Bronchial epithelial cell (primary cell): ENCODE data around the gene TNFAIP8L1. TPM values are rescaled to one million over a fixed set of nuclear protein-coding genes. Genes with fewer than 3 reads are reported as not detected.

Source experiments
- DNase-seq: peaks from one replicate; pipeline ENCODE4 v3.0.0-alpha.2; 2010; ENCODE audit warnings: low read depth
- FAIRE-seq: peaks from 2 replicates; lab custom pipeline; 2011; peaks lifted over from hg19 to GRCh38; lab: Jason Lieb, UNC
- H3K27me3 ChIP-seq: 2 replicates; pipeline ENCODE4 v1.5.1; 2011; ENCODE audit warnings: low read length; ENCODE audit not compliant: control insufficient read depth, insufficient read depth
- H3K36me3 ChIP-seq: 2 replicates; pipeline ENCODE4 v1.5.1; 2011; ENCODE audit warnings: low read length; ENCODE audit not compliant: control insufficient read depth, insufficient read depth
- H3K4me3 ChIP-seq: 2 replicates; pipeline ENCODE4 v1.5.1; 2011; ENCODE audit warnings: mild to moderate bottlenecking, low read depth, low read length, control low read depth
- total RNA-seq: library from RNA; depleted of rRNA; stranded (reverse); fragments of >200 nt; gene quantifications from 2 replicates; pipeline ENCODE4 v1.2.1, GENCODE V29; 2014
- TF ChIP-seq, protein P1 (sequence below): IDR thresholded peaks from 2 replicates; pipeline ENCODE4 v1.5.1; 2011; ENCODE audit warnings: mild to moderate bottlenecking, moderate library complexity, low read length, control low read depth, inconsistent platforms; ENCODE audit not compliant: insufficient read depth, severe bottlenecking

TNFAIP8L1 gene
- total RNA-seq, 1 donor from 2014 or later = 0.53 TPM

DNA sequence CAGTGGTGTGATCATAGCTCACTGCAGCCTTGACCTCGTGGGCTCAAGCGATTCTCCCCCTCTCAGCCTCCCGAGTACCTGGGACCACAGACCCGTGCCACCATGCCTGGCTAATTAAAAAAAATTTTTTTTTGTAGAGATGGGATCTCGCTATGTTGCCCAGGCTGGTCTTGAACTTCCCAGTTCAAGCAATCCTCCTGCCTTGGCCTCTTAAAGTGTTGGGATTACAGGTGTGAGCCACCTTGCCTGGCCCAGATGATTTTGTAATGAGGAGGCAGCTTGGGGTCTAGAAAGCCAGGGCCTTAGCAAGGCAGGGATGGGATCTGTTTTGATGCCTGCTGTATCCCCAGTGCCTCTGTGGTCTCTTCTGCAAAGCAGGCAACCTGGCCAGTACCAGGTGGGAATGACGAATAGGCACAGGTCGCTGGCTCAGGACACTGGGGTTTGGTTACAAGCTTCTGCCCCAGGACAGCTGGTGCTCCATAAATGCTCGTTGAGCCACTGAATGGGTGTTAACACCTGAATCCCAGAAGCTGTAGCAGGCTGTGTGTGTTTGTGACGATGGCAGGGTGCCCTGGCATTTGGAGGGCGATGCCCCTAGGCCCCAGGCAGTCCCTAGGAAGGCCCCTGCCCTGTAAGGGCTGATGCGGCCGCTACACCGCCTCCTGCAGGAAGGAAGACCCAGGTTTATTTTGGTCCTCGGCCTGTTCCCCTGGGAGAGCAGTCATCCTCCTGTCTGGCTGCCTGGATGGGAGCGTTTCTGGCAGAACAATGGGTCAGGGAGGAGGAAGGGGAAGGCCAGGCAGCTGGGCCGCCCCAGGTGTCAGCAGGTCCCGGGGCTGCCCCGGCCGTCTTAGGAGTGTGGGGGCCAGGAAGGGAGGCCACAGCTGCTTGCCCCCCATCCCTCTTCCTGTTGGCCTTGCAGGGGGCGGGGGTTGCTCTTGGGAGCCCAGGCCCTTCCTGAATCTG is 8.6 kb downstream of the TNFAIP8L1 start:
- Histone ChIP-seq H3K27me3 (no peaks in the 10 kb centered on the region), H3K36me3 (no peaks in the 10 kb centered on the region), H3K4me3 (no peak overlapping the region)
- FAIRE-seq (peak; percentile 96), DNase-seq (no peak)
- TF ChIP-seq, protein P1, sequence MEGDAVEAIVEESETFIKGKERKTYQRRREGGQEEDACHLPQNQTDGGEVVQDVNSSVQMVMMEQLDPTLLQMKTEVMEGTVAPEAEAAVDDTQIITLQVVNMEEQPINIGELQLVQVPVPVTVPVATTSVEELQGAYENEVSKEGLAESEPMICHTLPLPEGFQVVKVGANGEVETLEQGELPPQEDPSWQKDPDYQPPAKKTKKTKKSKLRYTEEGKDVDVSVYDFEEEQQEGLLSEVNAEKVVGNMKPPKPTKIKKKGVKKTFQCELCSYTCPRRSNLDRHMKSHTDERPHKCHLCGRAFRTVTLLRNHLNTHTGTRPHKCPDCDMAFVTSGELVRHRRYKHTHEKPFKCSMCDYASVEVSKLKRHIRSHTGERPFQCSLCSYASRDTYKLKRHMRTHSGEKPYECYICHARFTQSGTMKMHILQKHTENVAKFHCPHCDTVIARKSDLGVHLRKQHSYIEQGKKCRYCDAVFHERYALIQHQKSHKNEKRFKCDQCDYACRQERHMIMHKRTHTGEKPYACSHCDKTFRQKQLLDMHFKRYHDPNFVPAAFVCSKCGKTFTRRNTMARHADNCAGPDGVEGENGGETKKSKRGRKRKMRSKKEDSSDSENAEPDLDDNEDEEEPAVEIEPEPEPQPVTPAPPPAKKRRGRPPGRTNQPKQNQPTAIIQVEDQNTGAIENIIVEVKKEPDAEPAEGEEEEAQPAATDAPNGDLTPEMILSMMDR = no peak

DNA sequence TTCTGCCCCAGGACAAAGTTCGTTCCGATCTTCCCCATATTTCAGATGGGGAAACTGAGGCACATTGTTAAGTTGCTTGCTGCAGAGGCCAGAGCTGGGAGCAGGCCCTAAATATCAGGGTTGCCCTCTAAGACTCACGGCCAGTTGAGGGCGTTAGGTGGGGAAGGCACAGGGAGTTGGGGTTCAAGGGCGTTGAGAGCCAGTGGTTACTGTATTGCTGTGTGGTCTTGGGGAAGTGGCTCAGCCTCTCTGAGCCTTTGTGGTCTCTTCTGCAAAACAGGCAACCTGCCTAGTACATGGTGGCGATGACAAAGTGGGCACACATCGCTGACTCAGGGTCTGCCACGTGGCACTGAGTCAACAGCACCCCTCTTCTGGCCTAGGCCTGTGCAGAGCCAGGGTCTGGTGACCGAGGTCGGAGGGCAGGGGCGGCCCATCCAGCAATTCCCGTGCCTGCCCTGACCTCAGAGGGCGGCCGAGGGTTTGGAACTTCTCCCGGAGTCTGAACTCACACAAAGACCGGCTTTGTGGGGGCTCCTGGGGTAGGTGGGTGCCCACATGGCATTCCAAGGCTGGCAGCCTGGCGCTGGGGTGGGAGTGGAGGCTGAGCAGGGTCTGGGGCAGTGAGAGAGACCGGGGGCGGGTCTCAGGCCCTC is 10.2 kb downstream of the TNFAIP8L1 start:
- DNase-seq (no peak), FAIRE-seq (peak; percentile 85)
- Histone ChIP-seq H3K27me3 (no peaks in the 10 kb centered on the region), H3K36me3 (no peaks in the 10 kb centered on the region), H3K4me3 (no peak overlapping the region)
- TF ChIP-seq, protein P1 = no peak

DNA sequence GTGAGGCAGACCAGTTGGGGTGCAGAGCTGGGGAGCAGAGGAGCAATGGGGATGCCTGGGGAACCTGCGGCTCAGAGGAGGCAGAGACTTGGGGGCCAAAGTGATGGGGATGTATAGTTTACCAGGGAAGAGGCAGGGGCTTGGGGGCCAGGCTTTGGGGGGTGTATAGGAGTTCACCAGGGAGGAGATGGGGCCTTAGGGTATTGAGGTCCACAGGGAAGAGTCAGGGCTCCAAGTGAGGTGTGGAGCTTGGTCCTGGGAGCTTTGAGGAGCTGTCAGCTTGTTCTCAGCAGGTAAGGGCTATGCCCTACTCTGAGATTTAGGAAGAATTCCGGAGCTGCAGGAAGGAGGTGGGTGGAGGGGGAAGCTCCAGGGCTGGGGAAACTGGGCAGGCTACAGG is 10.8 kb downstream of the TNFAIP8L1 start:
- TF ChIP-seq, protein P1 = no peak
- Histone ChIP-seq H3K36me3 (no peaks in the 10 kb centered on the region), H3K27me3 (no peaks in the 10 kb centered on the region), H3K4me3 (no peak overlapping the region)
- FAIRE-seq (no peak), DNase-seq (no peak)

DNA sequence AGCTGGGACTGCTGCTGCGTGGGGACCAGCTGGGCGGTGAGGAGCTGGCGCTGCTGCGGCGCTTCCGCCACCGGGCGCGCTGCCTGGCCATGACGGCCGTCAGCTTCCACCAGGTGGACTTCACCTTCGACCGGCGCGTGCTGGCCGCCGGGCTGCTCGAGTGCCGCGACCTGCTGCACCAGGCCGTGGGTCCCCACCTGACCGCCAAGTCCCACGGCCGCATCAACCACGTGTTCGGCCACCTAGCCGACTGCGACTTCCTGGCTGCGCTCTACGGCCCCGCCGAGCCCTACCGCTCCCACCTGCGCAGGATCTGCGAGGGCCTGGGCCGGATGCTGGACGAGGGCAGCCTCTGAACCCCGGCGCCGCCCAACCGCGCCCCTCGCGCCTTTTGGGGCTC is 12.8 kb downstream of the TNFAIP8L1 start:
- Histone ChIP-seq H3K36me3 (peaks cover 1% of the 10 kb centered on the region), H3K4me3 (no peak overlapping the region), H3K27me3 (no peaks in the 10 kb centered on the region)
- DNase-seq (no peak), FAIRE-seq (no peak)
- TF ChIP-seq, protein P1 = no peak

DNA sequence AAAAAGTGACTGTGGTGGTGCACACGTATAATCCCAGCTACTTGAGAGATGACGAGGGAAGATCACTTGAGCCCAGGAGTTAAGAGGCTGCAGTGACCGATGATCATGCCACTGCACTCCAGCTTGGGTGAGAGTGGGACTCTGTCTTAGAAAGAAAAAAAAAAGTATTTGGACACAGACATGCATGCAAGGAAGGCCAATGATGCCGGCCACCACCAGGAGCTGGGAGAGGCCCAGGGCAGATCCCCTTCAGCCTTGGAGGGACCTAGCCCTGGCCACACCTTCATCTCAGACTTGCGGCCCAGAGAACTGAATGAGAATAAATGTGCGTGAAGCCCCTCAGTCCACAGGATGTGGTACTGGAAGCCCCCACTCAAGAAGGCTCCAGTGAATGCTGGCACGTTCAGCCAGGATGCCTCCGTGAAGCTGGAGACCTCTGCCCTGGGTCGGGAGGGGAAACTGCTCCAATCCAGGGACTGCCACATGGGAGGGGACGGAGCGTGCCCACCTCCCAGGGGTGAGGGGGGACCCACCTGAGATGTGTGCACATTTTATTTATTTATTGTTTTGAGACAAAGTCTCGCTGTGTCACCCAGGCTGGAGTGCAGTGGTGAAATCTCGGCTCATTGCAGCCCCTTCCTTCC is 14.6 kb downstream of the TNFAIP8L1 start:
- Histone ChIP-seq H3K27me3 (no peaks in the 10 kb centered on the region), H3K4me3 (no peak overlapping the region), H3K36me3 (peaks cover 7% of the 10 kb centered on the region)
- DNase-seq (no peak), FAIRE-seq (no peak)
- TF ChIP-seq, protein P1 = no peak
